ENCODE results near the gene LIPC.

The LIPC gene

GRCh38 chr15:58593870-58594269 lies 162.1 kb downstream of the LIPC start:
- no peak for DNase-seq (ENCODE audit: low read depth)
- TF ChIP-seq CTCF (IDR thresholded peaks at IDR 0.05; ENCODE audit: low read depth, low read length) (no peak), MAX (IDR thresholded peaks at IDR 0.05; ENCODE audit: low read depth, low read length) (no peak), MYC (IDR thresholded peaks at IDR 0.05; ENCODE audit: low read depth, low read length) (no peak), POLR2A (IDR thresholded peaks at IDR 0.05; ENCODE audit: extremely low read depth, insufficient read length) (no peak)
- H3K4me3 ChIP-seq (ENCODE audit: low read depth, low read length), result no peak overlapping the region

- TF ChIP-seq MYC (IDR thresholded peaks at IDR 0.05; ENCODE audit: low read depth, low read length) (no peak), CTCF (IDR thresholded peaks at IDR 0.05; ENCODE audit: low read depth, low read length) (no peak), MAX (IDR thresholded peaks at IDR 0.05; ENCODE audit: low read depth, low read length) (no peak), POLR2A (IDR thresholded peaks at IDR 0.05; ENCODE audit: extremely low read depth, insufficient read length) (no peak)
- H3K4me3 ChIP-seq (ENCODE audit: low read depth, low read length), result no peak overlapping the region
- DNase-seq (ENCODE audit: low read depth), result no peak
Measured at GRCh38 chr15:58594898-58595297, 163.1 kb downstream of the LIPC start.

GRCh38 chr15:58595516-58596263 lies 163.9 kb downstream of the LIPC start:
- TF ChIP-seq MYC (IDR thresholded peaks at IDR 0.05; ENCODE audit: low read depth, low read length) (no peak), MAX (IDR thresholded peaks at IDR 0.05; ENCODE audit: low read depth, low read length) (no peak), CTCF (IDR thresholded peaks at IDR 0.05; ENCODE audit: low read depth, low read length) (no peak), POLR2A (IDR thresholded peaks at IDR 0.05; ENCODE audit: extremely low read depth, insufficient read length) (no peak)
- DNase-seq (ENCODE audit: low read depth), result peak; percentile 31
- no peak overlapping the region for H3K4me3 ChIP-seq (ENCODE audit: low read depth, low read length)

- TF ChIP-seq CTCF (IDR thresholded peaks at IDR 0.05; ENCODE audit: low read depth, low read length) (no peak), MYC (IDR thresholded peaks at IDR 0.05; ENCODE audit: low read depth, low read length) (no peak), POLR2A (IDR thresholded peaks at IDR 0.05; ENCODE audit: extremely low read depth, insufficient read length) (no peak), MAX (IDR thresholded peaks at IDR 0.05; ENCODE audit: low read depth, low read length) (no peak)
- H3K4me3 ChIP-seq (ENCODE audit: low read depth, low read length), result no peak overlapping the region
- DNase-seq (ENCODE audit: low read depth), result no peak
Measured at GRCh38 chr15:58597943-58598828, 166.4 kb downstream of the LIPC start.

- TF ChIP-seq MYC (IDR thresholded peaks at IDR 0.05; ENCODE audit: low read depth, low read length), result no peak
- TF ChIP-seq CTCF (IDR thresholded peaks at IDR 0.05; ENCODE audit: low read depth, low read length), result no peak
- TF ChIP-seq MAX (IDR thresholded peaks at IDR 0.05; ENCODE audit: low read depth, low read length), result no peak
- no peak for TF ChIP-seq POLR2A (IDR thresholded peaks at IDR 0.05; ENCODE audit: extremely low read depth, insufficient read length)
- no peak for DNase-seq (ENCODE audit: low read depth)
- no peak overlapping the region for H3K4me3 ChIP-seq (ENCODE audit: low read depth, low read length)
Measured at GRCh38 chr15:58598829-58599210, 167.0 kb downstream of the LIPC start.
